GM12874 (cell line): ENCODE data around the gene ITGB2.

Source experiments
- TF ChIP-seq, protein P1 (sequence below): IDR thresholded peaks from 2 replicates; pipeline ENCODE4 v1.5.1; 2011; ENCODE audit warnings: low read depth, mild to moderate bottlenecking, control low read depth, low read length, moderate library complexity; ENCODE audit not compliant: insufficient read depth

ITGB2 gene

DNA sequence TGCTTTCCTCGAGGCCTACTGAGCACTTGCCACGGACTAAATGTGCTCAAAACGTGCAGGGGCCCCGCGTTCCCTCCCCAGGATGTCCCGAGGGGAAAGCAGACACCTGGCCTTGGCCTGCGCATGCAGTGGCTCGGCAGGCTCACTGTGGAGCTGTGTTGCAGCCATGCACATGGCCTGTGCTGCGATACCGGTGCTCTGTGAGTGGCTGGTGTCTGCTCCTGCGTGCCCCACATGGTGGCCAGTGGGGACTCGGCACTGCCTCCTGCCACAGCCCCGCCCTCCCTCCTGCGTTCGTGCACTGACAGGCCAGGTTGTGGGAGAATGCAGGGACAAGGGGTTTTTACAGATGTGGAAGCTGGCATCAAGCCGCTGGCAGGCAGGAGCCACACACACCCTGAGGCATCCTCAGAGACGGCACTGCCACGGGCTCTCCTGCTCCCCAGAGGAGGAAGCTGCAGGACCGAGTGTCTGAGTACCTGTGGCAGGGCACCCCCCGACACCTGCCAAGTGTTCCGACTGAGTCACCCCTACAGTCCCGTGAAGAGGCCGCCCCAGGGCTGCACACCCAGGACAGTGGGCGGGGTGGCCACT, 30.3 kb downstream of the ITGB2 start:
- TF ChIP-seq, protein P1, sequence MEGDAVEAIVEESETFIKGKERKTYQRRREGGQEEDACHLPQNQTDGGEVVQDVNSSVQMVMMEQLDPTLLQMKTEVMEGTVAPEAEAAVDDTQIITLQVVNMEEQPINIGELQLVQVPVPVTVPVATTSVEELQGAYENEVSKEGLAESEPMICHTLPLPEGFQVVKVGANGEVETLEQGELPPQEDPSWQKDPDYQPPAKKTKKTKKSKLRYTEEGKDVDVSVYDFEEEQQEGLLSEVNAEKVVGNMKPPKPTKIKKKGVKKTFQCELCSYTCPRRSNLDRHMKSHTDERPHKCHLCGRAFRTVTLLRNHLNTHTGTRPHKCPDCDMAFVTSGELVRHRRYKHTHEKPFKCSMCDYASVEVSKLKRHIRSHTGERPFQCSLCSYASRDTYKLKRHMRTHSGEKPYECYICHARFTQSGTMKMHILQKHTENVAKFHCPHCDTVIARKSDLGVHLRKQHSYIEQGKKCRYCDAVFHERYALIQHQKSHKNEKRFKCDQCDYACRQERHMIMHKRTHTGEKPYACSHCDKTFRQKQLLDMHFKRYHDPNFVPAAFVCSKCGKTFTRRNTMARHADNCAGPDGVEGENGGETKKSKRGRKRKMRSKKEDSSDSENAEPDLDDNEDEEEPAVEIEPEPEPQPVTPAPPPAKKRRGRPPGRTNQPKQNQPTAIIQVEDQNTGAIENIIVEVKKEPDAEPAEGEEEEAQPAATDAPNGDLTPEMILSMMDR, result no peak

DNA sequence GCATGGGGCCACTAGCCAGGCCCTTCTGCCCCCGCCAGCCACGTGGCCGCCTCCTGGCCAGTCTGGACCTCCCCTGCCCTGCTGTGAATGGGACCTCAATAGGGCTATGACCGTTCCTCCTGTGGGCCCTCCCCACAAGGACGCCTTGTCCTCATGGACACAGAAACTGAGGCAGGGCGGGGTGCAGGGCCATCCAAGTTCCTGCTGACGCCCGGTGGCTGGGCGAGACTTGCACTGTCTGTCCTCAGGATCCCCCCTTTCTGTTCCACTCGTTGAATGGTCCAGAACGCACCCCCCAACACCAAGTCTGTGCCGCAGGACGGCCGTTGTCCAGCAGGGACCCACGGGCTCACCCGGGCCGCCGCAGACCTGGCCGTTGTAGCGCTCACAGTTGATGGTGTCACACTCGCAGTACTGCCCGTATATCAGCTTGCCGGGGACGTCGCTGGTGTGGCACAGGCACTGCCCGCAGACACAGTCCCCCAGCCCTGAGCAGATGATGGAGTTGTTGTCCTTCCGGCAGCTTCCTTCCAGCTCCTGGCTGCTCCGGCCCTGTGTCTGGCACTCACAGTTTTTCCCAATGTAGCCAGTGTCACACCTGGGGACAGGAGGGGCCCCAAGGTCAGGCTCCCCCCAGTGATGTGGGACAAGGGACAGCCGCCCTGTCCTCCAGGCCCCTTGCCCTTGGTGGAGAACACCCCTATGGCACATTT, 30.9 kb downstream of the ITGB2 start:
- TF ChIP-seq, protein P1, result no peak

DNA sequence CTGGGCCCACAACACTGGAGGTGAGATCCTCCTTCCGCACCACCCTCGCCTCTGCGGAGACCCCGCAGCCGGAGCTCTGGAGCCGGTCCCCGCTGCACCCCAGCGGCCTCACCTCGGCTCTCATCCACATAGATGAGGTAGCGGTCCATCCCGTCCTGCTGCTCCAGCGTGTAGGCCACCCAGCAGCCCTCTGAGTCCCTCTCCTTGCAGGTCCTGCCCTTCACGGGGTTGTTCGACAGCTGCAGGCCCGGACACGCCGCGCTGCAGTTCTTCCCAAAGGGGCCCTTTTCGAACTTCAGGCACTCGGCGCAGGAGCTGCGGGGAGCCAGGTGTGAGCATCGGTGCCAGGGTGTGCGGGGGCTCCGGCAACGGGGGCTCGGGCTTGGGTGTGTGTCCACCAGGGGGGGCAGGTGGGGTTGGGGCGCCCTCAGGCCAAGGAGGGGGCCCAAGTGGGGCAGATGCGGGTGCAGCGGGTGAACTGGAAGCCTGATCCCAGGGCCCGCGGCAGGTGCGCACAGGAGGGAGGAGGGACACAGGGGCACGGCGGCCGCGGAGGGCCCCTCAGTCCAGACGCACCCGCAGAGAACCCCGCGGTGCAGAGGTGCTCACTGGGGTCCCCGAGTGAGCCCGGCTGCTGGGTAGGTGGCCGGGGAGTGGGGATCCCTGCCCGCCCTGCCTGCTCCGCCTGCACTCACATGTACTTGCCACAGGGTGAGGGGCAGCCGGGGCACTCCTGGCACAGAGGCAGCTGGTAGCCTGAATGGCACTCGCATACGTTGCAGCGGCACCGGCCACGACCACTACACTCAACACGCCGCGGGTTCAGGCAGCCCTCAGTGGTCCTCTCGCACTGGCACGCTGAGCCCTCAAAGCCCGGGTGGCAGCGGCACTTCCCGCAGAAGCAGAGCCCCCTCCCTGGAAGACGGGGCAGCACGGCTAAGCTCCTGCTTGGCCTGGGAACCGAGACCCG, 31.8 kb downstream of the ITGB2 start:
- TF ChIP-seq, protein P1, result no peak

DNA sequence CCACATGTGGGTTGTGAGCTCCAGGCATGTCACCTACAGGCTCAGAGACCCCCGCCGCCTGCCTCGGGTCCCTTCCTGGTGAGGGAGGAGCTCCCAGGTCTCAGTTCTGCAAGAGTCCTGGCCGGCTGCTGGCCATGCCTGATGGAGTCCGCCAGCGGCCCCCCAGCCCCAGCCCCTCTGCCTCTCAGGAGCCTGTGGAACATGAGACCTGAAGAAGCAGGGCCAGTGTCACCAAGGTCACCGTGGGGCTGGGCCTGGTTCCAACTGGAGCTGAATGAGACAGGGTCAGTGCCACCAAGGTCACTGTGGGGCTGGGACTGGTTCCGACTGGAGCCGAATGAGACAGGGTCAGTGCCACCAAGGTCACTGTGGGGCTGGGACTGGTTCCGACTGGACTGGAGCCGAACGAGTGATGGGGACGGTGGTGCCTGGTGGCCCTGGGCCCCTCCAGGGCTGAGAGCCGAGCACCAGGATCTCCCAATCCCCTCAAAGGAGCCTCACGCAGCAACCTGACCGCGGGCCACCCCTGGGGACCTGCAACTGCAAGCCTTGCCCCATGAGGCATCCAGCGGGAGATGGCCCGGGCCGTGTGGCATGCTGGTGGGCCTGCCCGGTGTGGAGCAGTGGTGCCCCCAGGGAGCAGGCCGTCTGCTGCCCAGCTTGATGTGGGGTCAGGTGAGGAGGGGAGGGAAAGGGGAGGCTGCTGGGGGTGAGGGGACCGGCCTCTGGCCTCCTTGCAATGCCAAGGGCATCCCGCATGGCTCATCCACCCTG, 32.7 kb downstream of the ITGB2 start:
- TF ChIP-seq, protein P1, result no peak

DNA sequence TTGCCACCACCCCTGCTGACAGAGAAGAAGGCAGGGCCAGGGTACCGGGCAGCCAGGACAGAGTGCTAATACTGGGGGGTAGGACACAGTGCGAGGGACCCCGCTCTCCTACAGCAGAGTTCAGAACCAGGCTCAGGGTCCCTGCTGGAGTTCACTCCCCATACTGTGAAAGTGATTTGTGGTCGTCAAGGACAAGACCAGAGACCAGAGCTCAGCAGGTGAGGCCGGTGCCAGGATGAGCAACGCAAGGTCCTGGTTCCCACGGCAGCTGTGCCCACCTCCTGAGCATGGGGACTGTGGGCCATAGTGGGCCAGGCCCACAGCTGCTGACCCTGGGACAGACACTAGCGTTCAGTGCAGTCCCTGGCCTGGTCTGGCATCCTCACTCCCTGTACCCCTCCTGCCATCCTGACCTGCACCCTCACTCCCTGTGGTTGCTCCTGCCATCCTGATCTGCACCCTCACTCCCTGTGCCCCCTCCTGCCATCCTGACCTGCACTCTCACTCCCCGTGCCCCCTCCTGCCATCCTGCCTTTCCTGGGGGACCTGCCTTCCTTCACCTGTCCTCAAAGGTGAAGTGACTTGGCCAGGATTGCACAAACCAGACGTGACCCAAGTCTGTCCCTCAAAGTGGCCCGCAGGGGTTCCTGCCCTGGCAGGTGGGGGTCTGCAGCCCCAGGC, 33.4 kb downstream of the ITGB2 start:
- TF ChIP-seq, protein P1, result no peak

DNA sequence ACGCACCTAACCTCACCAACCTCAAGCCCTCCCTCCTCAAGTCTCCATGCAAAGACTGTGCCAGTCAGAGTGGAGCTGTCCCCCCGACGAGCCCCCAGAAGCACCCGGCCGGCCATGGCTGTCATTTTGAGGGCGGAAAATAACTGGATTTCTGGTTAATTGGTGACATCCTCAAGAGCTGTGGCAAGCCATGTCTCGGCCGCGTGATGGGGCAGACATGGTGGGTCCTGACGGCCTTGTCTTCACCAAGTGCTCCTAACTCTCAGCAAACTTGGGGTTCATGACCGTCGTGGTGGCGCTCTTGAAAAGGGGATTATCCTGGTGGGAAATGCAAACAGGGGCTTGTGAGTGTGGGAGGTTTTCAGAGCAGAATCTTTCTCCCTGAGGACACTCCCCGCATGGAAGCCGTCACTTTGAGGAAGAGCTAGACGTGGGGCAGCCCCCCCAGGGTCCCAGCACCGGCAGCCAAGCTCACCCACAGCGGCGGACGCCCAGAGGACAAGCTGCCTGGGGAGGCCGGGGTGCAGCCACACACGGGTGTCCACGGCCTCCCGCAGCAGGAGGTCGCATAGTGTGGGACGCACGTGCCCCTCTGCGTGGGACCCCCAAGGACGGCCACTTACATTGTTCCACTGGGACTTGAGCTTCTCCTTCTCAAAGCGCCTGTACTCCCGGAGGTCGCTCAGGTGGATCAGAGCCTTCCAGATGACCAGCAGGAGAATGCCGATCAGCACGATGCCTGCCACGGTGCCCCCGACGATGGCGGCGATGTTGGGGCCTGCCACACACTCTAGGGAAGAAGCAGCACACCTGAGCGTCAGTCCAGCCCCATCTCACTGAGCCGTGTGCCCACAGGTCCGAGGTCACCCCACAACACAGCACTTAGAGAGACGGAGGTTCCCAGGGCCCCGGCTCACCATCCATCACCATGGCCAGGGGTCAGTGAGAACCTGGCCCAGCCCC, 34.3 kb downstream of the ITGB2 start:
- TF ChIP-seq, protein P1, result no peak
